ENCODE measurements around the gene KHDRBS2.

The KHDRBS2 gene

DNA sequence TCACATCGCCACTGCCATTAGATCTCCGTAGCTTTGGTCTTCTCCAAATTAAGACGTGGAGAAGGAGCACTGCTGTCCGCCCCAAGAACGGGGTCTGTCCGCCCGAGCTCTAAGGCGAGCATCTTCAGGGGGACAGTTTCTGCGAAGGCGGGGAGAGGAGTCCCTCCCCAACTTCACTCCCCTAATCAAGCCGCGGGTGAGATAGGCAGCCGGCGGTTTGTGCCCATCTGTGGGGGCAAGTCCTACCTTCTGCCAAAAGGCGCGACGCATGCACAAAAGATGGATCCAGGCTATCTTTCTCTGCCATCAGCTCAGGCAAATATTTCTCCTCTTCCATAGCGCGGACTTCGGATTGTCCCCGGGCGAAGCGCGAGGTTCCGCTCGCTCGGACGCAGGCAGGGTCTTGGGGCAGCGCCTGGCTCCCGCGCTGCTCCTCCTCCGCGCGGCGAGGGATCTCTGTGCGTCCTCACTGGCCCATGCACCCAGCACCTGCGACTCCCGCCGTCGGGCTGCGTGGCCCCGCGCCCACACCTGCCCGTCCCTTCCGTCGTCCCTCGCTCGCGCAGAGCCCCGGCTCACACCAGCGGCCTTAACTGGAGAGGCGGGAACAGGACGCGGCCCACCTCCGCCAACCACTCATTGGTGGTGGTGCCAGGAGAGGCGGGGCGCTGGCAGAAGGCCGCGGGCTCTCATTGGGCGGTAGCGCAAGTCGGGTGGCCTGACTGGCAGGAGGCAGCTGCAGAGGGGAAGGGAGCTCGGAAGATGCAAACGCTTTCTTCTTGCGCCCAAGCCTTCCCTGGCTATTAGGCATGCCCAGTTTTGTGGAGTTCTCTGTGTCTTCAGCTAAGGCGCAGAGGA, at the start of gene KHDRBS2:
TSS of gene KHDRBS2 (minus strand) at position 614 of the 858 bp plus-strand sequence.
- DNase-seq (ENCODE audit: low read depth, low spot score) = no peak

DNA sequence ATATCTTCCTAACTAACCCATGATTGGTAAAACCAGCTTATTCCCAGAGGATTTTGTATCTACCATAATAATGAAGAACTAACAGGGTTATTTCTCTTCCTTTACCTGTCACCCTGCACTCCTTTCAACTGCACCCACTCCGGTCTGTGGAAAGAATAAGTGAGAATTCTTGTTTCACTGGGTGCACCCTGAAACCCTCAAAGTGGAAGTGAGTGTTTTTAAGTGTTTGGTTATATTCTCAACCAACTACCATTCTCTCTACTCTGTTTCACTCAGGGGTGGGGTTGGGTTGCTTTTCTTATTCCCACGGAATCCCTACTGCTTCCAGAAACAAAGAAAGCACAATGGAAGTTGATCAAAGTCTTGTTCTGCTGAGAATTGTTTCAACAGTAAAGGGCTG, 42.6 kb upstream of the KHDRBS2 start:
- no peak for DNase-seq (ENCODE audit: low read depth, low spot score)

DNA sequence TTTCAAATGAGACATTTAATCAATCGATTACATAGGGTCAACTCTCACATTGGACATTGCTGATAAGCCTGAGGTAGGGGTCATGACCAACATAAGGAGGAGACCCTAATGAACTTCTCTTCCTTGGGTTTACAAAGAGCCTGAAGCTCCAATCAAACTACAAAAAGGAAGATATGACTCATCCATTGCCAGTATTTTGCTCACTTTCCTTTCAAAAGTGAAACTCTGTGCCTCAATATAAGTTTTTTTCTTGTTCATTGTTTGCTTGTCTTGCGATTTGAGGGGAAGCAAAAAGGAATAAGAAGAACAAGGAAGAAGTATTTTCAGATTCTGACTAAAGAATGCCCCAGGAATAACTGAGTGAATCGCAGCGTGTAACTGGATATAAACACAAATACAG, 38.8 kb upstream of the KHDRBS2 start:
- no peak for DNase-seq (ENCODE audit: low read depth, low spot score)

DNA sequence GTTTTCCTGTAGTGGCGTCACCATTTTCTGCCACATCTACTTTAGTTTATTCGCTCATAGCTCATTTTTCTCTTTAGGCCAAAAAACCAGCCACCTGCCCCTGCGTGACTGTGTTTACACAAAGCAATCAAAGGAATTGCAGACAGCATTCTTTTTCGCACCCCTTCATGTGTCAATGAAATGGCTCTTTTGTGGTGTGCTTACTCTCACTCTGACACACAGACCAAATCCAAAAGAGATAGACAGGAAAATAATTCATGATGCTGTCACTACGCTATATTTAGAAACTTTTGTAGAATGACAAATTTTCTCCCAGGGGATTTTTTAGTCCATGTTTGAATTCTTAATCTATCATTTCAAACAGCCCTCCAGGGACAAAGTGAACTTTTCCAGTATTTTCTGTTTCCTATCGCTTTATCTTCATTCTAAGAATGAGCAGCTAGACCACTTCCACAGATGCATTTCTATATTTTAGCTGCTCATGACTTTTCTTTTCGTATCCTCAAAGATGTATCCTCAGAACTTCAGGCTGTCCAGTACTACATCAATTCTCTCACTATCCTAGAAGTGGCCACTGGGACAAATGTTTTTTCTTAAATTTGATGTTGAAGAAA, 37.9 kb upstream of the KHDRBS2 start:
- DNase-seq (ENCODE audit: low read depth, low spot score) = no peak

DNA sequence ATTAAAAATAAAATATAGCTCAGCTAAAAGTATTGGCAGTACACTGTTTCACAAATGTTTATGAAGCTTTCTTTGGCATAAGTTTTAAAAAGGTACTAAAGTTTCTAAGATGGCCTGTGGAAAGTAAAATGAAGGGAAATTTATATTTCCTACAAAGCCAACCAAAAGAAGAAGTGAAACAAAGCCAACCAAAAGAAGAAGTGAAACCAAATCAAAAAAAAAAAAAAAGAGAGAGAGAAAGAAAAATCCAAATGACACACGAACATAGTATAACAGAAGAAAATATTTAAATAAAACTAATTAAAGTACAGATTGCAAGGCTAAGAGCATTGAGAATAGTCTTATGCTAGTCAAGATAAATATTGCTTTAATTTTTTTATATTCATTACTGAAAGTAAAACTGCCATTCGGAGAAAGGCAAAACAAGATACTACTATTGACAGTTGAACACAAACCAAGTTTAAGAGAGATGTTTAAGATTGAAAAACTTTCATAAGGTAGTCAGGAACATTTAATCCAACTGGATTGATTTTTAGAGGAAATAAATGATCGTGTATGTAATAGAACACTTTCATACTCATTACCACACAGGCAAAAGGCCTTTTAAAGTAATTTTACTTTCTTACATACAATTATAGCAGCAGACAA, 12.8 kb upstream of the KHDRBS2 start:
- no peak for DNase-seq (ENCODE audit: low read depth, low spot score)

DNA sequence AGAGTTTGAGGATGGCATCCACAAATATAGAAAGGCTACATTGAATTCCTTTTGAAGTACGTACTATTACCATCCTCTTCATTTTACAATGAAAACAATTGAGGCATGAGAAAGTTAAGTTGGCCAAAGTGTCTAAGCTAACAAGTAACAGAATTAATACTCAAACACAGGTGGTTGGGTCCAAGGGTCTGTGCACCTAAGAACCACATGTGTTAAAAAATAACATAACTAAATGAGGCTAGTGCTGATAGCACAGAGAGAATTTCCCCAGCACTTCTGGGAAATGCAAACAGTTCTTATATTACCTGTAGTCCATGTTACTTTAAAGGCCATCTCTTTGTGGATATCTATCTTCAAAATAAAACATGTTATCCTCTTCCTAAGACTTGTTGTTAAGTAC, 10.5 kb upstream of the KHDRBS2 start:
- no peak for DNase-seq (ENCODE audit: low read depth, low spot score)

DNA sequence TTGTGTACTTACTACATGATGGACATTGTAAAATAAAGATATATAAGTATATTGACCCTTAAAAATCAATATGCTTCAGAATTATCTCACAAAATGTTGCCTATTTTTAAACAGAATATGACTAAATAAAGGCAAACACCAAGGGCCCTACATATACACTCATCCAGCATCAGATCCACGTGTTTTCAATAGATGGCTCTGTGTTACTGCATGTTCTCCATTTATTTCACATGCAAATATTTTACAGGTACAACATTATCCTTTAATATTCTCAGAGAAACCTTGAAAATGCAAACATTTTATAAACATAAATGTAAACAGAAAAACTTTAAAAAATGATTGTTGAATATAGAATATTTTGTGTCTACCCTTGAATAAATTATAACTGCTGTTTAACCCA, 2.9 kb upstream of the KHDRBS2 start:
- DNase-seq (ENCODE audit: low read depth, low spot score) = no peak

DNA sequence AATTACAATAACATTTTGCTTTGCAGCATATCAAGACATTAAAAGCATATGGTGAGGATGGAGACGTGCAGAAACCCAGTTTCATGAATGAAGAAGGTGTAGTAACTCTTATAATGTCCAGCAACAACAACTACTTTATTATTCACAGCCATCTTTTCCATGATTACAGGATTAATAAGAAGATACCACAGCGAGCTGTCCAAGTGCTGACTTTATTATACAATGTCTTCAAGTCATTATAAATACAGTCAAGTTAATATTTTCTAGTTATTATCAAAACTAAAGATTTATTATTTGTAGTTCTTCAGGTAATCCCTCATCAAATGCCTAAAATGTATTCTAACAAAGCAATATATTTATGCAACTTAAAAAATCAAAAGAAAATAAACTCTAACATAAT, 2.5 kb upstream of the KHDRBS2 start:
- DNase-seq (ENCODE audit: low read depth, low spot score) = no peak

DNA sequence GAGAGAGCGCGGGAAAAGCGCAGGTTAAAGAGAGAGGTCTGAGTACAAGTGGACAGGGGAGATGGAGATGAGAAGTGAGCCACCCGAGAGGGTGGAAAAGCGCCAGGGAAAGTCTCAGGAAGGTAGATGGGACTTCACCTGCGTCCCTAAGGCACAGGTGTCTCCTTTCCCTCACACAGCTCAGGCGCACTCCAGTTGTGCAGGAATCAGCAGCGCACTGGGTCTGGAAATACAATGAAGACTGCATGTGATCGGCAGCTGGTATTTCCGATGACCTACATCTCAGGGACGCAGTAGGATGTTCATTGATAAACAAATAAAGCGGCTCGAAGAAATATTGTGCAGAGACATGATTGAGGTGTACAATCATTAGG, 432 bp upstream of the KHDRBS2 start:
- no peak for DNase-seq (ENCODE audit: low read depth, low spot score)

DNA sequence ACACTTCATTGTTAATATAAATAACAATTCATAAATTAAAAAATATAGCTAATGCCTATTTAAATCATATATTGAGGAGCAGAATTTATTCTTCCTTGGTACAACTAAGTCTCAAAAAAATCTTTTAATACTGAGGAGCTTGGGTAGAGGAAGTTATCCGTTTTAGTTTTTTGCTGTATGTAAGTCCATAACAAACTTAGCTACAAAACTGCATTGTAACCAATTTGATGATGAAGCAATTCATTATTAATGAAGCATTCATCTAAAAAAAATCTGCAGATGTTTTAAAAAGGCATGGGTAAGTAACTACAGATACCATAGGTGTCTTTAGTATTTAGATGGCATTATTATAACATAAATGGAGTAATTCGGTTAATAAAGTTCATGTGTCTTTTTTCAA, 1.3 kb downstream of the KHDRBS2 start:
- DNase-seq (ENCODE audit: low read depth, low spot score) = no peak

DNA sequence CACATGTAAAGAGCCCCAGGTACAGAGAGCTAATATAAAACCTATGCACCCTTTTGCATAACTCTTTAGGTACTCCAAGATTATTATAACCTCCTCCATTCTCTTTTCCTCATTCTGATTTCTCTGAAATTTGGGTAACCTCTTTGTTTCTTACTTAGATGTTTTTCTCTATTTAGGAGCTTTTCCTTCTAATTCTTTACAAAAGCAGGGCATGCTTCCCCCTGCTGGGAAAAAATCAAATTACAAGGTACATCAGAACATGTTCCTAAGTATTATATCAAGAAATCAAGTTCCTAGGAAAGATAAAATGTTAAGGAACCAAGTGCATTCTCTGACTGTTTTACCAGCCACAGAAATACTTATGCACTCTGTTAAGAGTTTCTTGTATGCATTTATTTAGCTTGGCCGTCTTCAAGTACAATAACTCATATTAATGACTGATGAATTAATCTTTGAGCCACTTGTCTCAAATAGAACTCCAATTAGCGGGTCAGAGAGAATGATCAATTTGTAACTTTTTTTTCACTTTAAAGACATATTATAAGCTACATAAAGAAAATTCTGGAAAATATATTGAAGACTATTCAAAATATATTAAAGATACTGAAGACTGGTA, 2.1 kb downstream of the KHDRBS2 start:
- no peak for DNase-seq (ENCODE audit: low read depth, low spot score)

DNA sequence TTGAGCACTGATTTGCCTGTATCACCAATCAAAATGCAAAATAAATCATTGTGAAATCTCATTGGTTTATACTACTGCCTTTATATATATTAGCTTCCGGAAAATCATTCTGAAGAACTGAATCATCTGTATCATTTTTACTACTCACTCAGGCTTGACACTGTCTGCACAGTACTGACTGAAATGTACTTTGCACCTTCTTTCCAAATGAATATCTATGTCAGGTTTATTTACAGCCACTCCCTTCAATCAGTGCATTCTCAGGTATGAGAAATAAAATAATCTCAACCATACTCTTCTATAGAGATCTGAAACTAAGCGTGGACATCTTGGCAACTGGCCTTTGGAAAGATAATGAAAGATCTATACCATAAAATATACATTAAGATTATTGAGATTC, 2.7 kb downstream of the KHDRBS2 start:
- no peak for DNase-seq (ENCODE audit: low read depth, low spot score)

DNA sequence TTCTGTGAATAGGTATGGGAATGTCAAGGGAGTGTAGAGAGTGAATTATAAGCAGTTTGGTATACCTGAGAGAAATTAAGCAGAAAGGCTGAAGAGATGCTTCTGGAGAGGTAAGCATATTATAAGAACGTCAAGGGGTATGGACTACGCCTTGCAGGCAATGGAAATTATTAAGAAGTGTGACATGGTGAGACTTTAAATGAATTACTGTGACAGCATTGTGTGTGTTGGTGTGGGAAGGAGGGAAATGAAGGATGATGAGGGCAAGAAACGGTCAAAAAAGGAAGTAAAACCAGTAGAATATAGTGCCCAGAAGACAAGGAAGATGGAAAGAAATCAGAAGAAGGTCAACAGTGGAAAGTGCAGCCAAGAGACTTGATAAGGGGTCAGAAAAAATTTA, 5.9 kb downstream of the KHDRBS2 start:
- no peak for DNase-seq (ENCODE audit: low read depth, low spot score)

DNA sequence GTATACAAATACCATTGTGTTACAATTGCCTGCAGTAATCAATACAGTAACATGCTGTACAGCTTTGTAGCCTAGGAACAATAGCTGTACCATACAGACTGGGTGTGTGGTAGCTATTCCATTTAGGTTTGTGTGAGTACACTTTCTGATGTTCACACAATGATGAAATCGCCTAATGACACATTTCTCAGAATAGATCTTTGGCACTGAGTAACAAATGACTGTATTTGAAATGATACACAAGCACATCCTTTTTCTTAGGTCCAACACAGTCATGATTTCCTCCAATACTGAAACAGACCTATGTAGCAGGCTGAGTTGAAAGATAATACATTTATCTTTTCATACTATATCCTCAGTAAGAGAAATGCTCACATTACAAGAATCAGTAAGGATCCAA, 13.9 kb downstream of the KHDRBS2 start:
- no peak for DNase-seq (ENCODE audit: low read depth, low spot score)

DNA sequence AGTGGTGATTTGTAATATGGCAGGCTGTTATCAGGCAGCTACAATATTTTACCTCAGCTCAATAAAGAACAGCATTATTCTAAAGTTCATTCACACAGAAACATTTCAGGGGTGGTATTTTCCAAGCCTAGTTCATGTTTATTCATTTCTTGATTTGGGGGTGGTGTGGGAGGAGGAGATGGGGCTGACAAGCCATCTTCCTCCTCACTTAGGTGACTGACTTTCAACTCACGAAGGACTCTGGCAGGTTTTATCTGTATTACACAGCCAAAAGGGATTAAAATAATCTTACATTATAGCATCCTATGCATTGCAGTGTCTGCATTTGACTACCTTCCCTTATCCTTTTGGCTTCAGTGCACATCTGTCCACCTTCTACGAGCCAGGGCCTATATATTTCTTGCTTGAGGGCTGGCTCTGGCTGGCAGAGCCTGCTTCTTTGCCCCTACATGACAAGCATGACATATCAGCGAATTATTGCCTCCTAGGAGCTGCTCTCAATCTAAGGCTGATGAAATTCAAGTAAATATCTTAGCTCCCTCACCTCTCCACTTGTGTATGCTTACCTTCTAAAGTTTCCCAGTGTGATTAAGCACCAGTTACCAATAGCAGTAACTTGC, 20.0 kb downstream of the KHDRBS2 start:
- DNase-seq (ENCODE audit: low read depth, low spot score) = no peak

DNA sequence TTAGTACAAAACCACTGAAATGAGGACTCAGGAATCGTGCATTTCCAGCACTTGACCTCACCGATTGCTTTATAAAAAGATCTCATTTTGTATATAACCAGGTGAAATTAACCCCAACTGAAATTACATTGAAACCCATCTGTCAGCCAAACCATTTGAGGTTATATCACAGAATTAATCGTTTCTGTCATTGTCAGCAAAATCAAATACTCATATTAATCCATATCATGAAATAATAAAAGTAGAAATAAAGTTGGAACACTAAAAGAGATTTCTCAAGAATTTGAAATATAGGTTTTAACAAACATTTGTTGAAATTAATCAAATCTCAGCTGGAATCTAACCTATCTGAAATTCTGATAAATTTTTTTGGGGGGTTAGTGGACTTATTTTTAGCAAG, 23.7 kb downstream of the KHDRBS2 start:
- no peak for DNase-seq (ENCODE audit: low read depth, low spot score)

DNA sequence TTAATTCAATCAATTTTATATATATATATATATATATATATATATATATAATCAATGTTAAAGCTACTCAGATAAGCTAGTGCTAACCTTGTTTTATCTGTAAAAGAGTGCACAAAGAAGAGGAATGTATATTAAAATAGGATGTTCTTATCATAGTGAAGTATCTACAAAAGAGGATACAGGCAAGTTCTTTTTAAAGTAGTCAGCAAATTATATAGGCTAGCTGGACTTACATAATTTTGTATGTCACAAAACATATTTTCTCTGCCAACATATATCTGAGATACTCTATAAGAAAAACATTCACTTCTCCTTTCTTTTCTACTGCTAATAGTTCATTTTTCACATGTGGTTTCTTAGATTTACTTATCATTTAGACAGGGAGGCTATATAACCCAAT, 39.9 kb downstream of the KHDRBS2 start:
- no peak for DNase-seq (ENCODE audit: low read depth, low spot score)

DNA sequence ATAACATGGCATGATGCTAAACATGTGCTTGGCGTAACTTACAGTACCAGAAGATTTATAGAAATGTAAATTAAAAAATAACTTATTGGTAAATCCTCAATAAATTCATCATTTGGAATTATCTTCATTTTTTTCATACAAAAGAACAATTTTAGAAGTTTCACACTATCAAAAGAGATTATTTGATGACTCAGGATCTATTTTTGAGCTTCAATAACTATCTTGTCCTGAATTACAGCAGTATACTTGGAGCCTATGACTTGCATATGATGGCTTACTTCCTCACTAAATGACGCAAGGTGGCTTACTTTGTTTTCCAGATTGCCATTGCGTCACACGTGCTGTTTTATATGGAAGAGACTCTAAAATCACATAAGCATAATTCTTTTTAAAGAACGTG, 49.2 kb downstream of the KHDRBS2 start:
- no peak for DNase-seq (ENCODE audit: low read depth, low spot score)

DNA sequence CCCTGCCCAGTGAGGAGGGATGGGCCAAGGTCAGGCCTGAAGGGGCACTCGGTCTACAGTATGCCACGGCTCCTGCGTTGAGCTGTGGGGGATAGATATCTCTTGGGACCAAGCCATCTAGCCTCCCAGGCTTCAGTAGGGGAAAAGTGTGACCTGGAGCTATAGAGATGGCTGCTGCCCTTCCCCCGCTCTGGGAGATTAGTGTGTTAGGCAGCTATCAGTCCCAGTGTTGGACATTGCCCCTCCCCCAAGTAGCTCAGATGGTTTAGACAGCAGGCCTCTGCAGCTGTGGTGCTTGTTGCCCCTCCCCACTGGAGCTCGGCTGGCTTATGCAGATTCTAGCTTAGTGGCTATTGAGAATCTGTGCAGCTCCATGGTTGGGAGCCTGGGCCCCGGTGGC, 56.8 kb downstream of the KHDRBS2 start:
- no peak for DNase-seq (ENCODE audit: low read depth, low spot score)

DNA sequence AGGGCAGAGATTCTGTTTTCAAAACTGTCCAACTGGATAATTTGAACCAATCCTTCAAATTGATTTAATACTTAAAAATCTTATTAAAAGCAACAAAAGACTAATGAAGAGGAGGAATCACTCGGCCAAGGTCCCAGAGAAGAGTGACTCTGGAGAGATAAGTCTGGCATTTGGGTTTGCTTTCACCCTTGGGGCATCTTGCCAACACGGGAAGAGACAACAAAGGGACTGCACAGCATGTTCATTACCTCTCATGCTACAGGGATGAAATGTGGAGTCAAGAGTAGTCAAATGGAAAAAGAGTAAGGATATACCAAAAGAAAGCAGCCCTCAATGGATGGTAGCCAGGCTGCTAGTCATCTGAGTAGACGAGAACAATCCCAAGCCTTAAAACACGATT, 68.2 kb downstream of the KHDRBS2 start:
- DNase-seq (ENCODE audit: low read depth, low spot score) = no peak

DNA sequence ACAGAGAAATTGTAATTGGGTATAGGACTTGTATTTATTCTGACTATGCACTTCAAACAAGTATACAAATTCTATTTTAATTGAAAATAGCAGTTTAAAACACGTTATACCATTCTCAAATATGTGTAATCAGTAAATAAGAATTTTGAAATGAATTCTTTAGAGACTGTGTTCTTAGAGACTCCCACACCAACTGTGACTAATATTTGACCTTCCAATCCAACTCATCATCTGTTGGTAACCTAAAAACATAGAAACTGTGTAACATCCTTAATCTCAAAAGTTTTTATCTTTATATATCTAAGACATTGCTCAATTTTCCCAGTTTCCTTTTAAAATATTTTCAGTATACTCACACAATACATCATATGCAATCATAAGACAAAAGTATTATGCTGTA, 83.9 kb downstream of the KHDRBS2 start:
- DNase-seq (ENCODE audit: low read depth, low spot score) = no peak

DNA sequence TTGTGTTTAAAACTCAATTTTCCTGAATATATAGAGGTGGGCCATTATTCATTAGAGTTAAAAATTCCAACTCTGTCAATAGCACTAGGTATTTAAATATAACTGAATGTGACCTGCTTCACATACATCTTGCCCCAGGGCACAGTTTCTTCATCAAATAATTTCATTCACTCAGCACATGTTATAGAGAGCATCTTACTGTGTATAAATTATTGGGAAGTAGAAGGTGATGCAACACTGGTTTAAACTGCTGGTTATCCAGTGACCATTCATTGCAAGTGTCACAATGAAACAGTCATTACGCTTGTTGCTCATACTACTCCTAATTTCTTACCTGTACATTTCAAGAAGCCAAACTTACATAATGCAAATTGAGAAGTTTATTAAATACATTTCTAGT, 93.4 kb downstream of the KHDRBS2 start:
- DNase-seq (ENCODE audit: low read depth, low spot score) = no peak
